Endothelial cell of umbilical vein (primary cell): ENCODE data around the gene SLC6A19. TPM values are rescaled to one million over a fixed set of nuclear protein-coding genes. Genes with fewer than 3 reads are reported as not detected.

ENCODE experiments used
- BruUV-seq: library from RNA; stranded (reverse); fragments of 400-500 nt; replicated peaks from 2 replicates; lab custom pipeline; 2021; lab: Mats Ljungman, UMichigan
- CTCF ChIA-PET: fragments of 300-600, 350-600 bp; sonication (Branson Sonifier 250); formaldehyde crosslinking; loops from one replicate; lab custom pipeline; 2021; ENCODE audit warnings: antibody characterized with exemption, inconsistent platforms; lab: Charles Lee
- POLR2A ChIA-PET: fragments of 300-600, 350-600 bp; sonication (Branson Sonifier 250); formaldehyde crosslinking; loops from one replicate; lab custom pipeline; 2021; ENCODE audit warnings: antibody characterized with exemption, inconsistent platforms; lab: Charles Lee
- DNase-seq: peaks from one replicate; pipeline ENCODE4 v3.0.0-alpha.2; 2011; ENCODE audit warnings: low read depth, low spot score
- FAIRE-seq: peaks from 2 replicates; lab custom pipeline; 2011; peaks lifted over from hg19 to GRCh38; lab: Jason Lieb, UNC
- H2AFZ ChIP-seq: 2 replicates; pipeline ENCODE4 v1.6.0; 2012; ENCODE audit warnings: low read depth, low read length, control low read depth, inconsistent platforms
- H3K27ac ChIP-seq: 2 replicates; pipeline ENCODE4 v1.5.1; 2011; ENCODE audit warnings: low read depth, mild to moderate bottlenecking, control low read depth, low read length, moderate library complexity; ENCODE audit not compliant: insufficient read depth
- H3K27me3 ChIP-seq, 2 experiments: 2 replicates each; pipeline versions ENCODE4 v1.6.0 to v1.6.1; 2011; ENCODE audit warnings: low read length in 2 of 2, mixed read lengths in 1 of 2; ENCODE audit not compliant: control insufficient read depth in 2 of 2, insufficient read depth in 2 of 2
- H3K36me3 ChIP-seq, 2 experiments: 2 replicates in 1 of 2; 3 replicates in 1 of 2; pipeline ENCODE4 v1.5.1; 2011; ENCODE audit warnings: low read length in 2 of 2, mild to moderate bottlenecking in 1 of 2, moderate library complexity in 1 of 2; ENCODE audit not compliant: control insufficient read depth in 2 of 2, insufficient read depth in 2 of 2; ENCODE audit errors: extremely low read depth in 1 of 2
- H3K4me1 ChIP-seq: 3 replicates; pipeline ENCODE4 v1.5.1; 2011; ENCODE audit warnings: mild to moderate bottlenecking, low read length; ENCODE audit not compliant: control insufficient read depth, insufficient read depth; ENCODE audit errors: extremely low read depth
- H3K4me2 ChIP-seq: 2 replicates; pipeline ENCODE4 v1.6.1; 2011; ENCODE audit warnings: low read length, control low read depth, mixed read lengths; ENCODE audit not compliant: insufficient read depth
- H3K4me3 ChIP-seq, 3 experiments: fragments of 200-600 bp in 1 of 3; sonication (generic), shearing (Covaris generic) in 1 of 3; replicated peaks in 1 of 3; 2 replicates each; pipeline ENCODE4 v1.5.1; 2011 to 2016; ENCODE audit warnings: control low read depth in 3 of 3, low read length in 3 of 3, mild to moderate bottlenecking in 2 of 3, inconsistent platforms in 1 of 3, low read depth in 1 of 3, moderate library complexity in 1 of 3; ENCODE audit not compliant: insufficient read depth in 1 of 3
- H3K79me2 ChIP-seq: 2 replicates; pipeline ENCODE4 v1.6.0; 2012; ENCODE audit warnings: low read length, inconsistent platforms; ENCODE audit not compliant: control insufficient read depth, insufficient read depth
- H3K9ac ChIP-seq: replicated peaks from 2 replicates; pipeline ENCODE3; 2011; ENCODE audit warnings: low read length, control low read depth; ENCODE audit not compliant: insufficient read depth; ENCODE audit errors: extremely low read depth
- H3K9me1 ChIP-seq: replicated peaks from 3 replicates; pipeline ENCODE4 v1.6.0; 2011; ENCODE audit warnings: mild to moderate bottlenecking, low read length; ENCODE audit not compliant: control insufficient read depth, insufficient read depth; ENCODE audit errors: extremely low read depth
- H3K9me3 ChIP-seq: replicated peaks from 2 replicates; pipeline ENCODE4 v1.5.1; 2012; ENCODE audit warnings: low read length, inconsistent platforms; ENCODE audit not compliant: control insufficient read depth, insufficient read depth
- H4K20me1 ChIP-seq: replicated peaks from 2 replicates; pipeline ENCODE3; 2011; ENCODE audit warnings: mild to moderate bottlenecking, low read length; ENCODE audit not compliant: control insufficient read depth, insufficient read depth; ENCODE audit errors: extremely low read depth
- CTCF ChIP-seq, 2 donors: IDR thresholded peaks; 1 replicate in 1 of 2; 2 replicates in 1 of 2; pipeline ENCODE4 v1.5.1; 2011; ENCODE audit warnings: low read length in 2 of 2, mild to moderate bottlenecking in 2 of 2, moderate library complexity in 2 of 2, control low read depth in 1 of 2, inconsistent platforms in 1 of 2, low read depth in 1 of 2; ENCODE audit not compliant: insufficient read depth in 1 of 2; ENCODE audit errors: extremely low read depth in 1 of 2
- EZH2 ChIP-seq: IDR thresholded peaks from 2 replicates; pipeline ENCODE4 v1.6.1; 2012; ENCODE audit warnings: borderline replicate concordance, low read depth, mild to moderate bottlenecking, moderate library complexity, low read length, inconsistent platforms; ENCODE audit not compliant: severe bottlenecking
- FOS ChIP-seq: IDR thresholded peaks from 2 replicates; pipeline ENCODE4 v1.6.1; 2011; ENCODE audit warnings: mild to moderate bottlenecking, low read length, moderate library complexity, borderline replicate concordance; ENCODE audit not compliant: insufficient read depth
- GATA2 ChIP-seq: IDR thresholded peaks from 2 replicates; pipeline ENCODE4 v1.7.0; 2011; ENCODE audit warnings: low read depth, mild to moderate bottlenecking, moderate library complexity, mixed read lengths, low read length; ENCODE audit not compliant: insufficient read length, insufficient read depth
- JUN ChIP-seq: IDR thresholded peaks from 2 replicates; pipeline ENCODE4 v1.6.1; 2011; ENCODE audit warnings: borderline replicate concordance, low read depth; ENCODE audit not compliant: insufficient read length, insufficient read depth
- MAX ChIP-seq: IDR thresholded peaks from 2 replicates; pipeline ENCODE4 v1.6.1; 2011; ENCODE audit not compliant: insufficient read depth, insufficient read length
- MYC ChIP-seq: IDR thresholded peaks from one replicate; pipeline ENCODE4 v1.6.1; 2011; ENCODE audit warnings: mild to moderate bottlenecking, low read depth, low read length
- POLR2A ChIP-seq: IDR thresholded peaks from 2 replicates; pipeline ENCODE4 v1.6.1; 2012; ENCODE audit warnings: low read depth, mild to moderate bottlenecking, control low read depth, low read length
- POLR2AphosphoS5 ChIP-seq: IDR thresholded peaks from 2 replicates; pipeline ENCODE4 v1.6.1; 2012; ENCODE audit warnings: low read depth, mild to moderate bottlenecking, control low read depth, low read length, moderate library complexity; ENCODE audit not compliant: insufficient read depth
- dilution Hi-C: fragments of 300-500 bp; cut with MboI; formaldehyde crosslinking; loops from one replicate; pipeline ENCODE4 v1.15.0; 2019; ENCODE audit warnings: low sequenced_read_pairs; ENCODE audit not compliant: extremely low pct_ligation_motif_present
- intact Hi-C: fragments of 100-400 bp; cut with micrococcal nuclease; formaldehyde crosslinking; loops from one replicate; pipeline ENCODE4 v1.10.0; 2022
- polyA plus RNA-seq, 4 experiments: library from polyadenylated mRNA; depleted of rRNA in 3 of 4; stranded (reverse) in 3 of 4; unstranded in 1 of 4; fragments of >200 nt; gene quantifications; 2 replicates each; pipeline versions ENCODE4 v1.2.1 to v1.2.3, GENCODE V29; 2011 to 2012; ENCODE audit warnings: missing spikeins in 1 of 4
- total RNA-seq: library from RNA; stranded (reverse); gene quantifications from 2 replicates; pipeline ENCODE4 v1.2.3, GENCODE V29; 2021

SLC6A19 gene
- total and polyA plus RNA-seq, 2 donors (not counting 3 experiments of a cell fraction or from before 2014, with no cell fraction given), result not detected

GRCh38 chr5:1184163-1184470 is 17.3 kb upstream of the SLC6A19 start:
- H3K9ac ChIP-seq, result no peak overlapping the region
- no peaks in the 10 kb centered on the region for H3K9me3 ChIP-seq
- ChIA-PET CTCF (interaction anchor here (3.9 kb wide), 1 partner anchor 10 kb away, joined by 19 read pairs; no protein-coding TSS in a partner anchor), POLR2A (no interaction called here)
- intact Hi-C loops (no loop called here), dilution Hi-C loops (no loop called here)
- H4K20me1 ChIP-seq, result no peaks in the 10 kb centered on the region
- H3K79me2 ChIP-seq, result no peaks in the 10 kb centered on the region
- BruUV-seq, result no TSS peak
- no peak for TF ChIP-seq POLR2A
- TF ChIP-seq FOS, result no peak
- TF ChIP-seq MAX, result no peak
- no peak for TF ChIP-seq CTCF (IDR thresholded peaks at IDR 0.05; ENCODE audit: extremely low read depth in 1 of 2, insufficient read depth in 1 of 2, low read depth in 1 of 2, low read length in 2 of 2)
- no peak for TF ChIP-seq GATA2
- TF ChIP-seq JUN, result no peak
- TF ChIP-seq MYC, result no peak
- TF ChIP-seq POLR2AphosphoS5, result no peak
- no peak for TF ChIP-seq EZH2
- H3K36me3 ChIP-seq, result no peaks in the 10 kb centered on the region
- no peak overlapping the region for H3K4me2 ChIP-seq
- no peak overlapping the region for H3K27ac ChIP-seq
- H2AFZ ChIP-seq, result no peak overlapping the region
- FAIRE-seq (no peak), DNase-seq (no peak)
- no peak overlapping the region for H3K4me3 ChIP-seq
- no peaks in the 10 kb centered on the region for H3K4me1 ChIP-seq
- H3K9me1 ChIP-seq, result no peaks in the 10 kb centered on the region
- no peaks in the 10 kb centered on the region for H3K27me3 ChIP-seq
